HG03575 (cell line): Measurements from ENCODE around the gene NPEPPS.
"Not testable (repeated sequence)": the region's sequence is repeated elsewhere in the genome, so short reads cannot be mapped to it uniquely, and the experiment has no call there.

Source experiments
- ATAC-seq: cut with Tn5 transposase; IDR thresholded peaks from one replicate; pipeline ENCODE4 v1.9.1; 2021; ENCODE audit not compliant: unreplicated experiment, insufficient number of reproducible peaks, low FRiP score; ENCODE audit errors: extremely low read depth

Gene NPEPPS

GRCh38 chr17:47530557-47531232 is at the start of gene NPEPPS:
Gene NPEPPS, plus strand, starts transcription at chr17:47531108. Its CDS starts 193 bp downstream, at chr17:47531301.
- ATAC-seq = not testable (repeated sequence)

GRCh38 chr17:47491841-47492212 is 39.1 kb upstream of the NPEPPS start:
- ATAC-seq = not testable (repeated sequence)

- not testable (repeated sequence) for ATAC-seq
Observed at GRCh38 chr17:47499074-47499473, 31.8 kb upstream of the NPEPPS start.

DNA sequence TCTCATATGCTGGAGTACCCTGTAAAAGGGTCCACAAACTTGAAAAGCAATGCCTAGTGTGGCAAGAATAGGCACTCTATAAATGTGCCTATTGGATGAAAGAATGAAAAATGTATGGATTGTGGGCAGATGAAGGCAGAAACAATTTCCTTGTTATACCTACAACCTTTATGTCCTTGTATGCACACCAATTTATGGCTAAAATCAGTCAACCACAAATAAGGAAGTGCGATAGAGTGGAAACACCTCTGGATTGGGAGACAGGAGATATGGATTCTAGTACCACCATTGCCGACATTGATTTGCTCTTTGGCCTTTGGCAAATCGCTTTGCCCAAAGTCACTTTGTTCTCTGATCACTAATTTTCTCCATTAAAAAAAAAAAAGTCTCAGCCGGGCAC is 31.4 kb upstream of the NPEPPS start:
- ATAC-seq = not testable (repeated sequence)

DNA sequence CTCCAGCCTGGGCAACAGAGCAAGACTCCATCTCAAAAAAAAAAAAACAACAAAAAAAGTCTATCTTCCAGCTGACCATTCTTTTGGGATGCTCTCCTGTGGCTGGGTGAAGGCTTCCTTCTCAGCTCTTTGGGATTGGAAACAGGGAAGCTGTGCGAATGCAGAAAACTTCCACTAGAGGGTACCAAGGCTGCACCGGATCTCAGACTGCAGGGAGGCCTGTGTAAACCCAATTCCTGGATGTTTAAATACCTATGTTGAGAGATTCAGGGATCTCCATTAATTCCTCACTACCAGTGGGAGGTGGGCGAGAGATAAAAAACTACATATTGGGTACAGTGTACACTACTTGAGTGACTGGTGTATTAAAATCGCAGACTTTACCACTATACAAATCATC is 30.3 kb upstream of the NPEPPS start:
- ATAC-seq = not testable (repeated sequence)

DNA sequence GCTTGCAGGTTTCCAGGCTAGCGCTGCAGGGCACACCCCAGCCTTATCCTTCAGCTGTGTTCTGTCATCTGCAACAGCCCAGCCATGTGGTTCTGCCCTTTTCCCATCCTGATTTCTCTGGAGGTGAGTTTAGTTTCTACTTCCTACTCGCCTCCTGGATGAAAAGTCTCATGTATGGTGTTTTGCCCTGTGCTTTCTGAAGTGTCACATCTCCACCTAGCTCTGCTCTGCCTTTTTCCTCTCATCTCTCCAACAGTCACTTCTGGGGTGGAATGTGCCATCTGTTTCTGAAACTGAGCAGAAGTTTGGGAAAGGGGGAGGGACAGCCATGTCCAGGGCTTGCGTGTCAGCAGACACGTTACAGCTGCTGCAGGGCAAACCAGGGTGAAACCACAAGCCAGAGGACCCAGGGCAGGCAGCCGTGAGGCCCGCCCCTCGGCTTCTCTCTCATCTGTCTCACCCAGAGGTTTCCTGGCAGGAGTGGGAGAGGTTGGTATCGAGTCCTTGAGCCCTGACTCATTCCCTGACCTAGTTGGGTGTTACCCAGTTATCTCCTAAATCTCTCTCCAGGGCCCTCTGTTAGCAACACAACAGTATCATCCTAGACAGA is 28.7 kb upstream of the NPEPPS start:
- ATAC-seq = not testable (repeated sequence)

GRCh38 chr17:47502776-47503455 is 28.0 kb upstream of the NPEPPS start:
- not testable (repeated sequence) for ATAC-seq

- not testable (repeated sequence) for ATAC-seq
Observed at GRCh38 chr17:47511701-47512146, 19.2 kb upstream of the NPEPPS start.

- not testable (repeated sequence) for ATAC-seq
Observed at GRCh38 chr17:47513301-47513700, 17.6 kb upstream of the NPEPPS start.

- not testable (repeated sequence) for ATAC-seq
Observed at GRCh38 chr17:47518880-47519279, 12.0 kb upstream of the NPEPPS start.

- not testable (repeated sequence) for ATAC-seq
Observed at GRCh38 chr17:47519365-47519764, 11.5 kb upstream of the NPEPPS start.

DNA sequence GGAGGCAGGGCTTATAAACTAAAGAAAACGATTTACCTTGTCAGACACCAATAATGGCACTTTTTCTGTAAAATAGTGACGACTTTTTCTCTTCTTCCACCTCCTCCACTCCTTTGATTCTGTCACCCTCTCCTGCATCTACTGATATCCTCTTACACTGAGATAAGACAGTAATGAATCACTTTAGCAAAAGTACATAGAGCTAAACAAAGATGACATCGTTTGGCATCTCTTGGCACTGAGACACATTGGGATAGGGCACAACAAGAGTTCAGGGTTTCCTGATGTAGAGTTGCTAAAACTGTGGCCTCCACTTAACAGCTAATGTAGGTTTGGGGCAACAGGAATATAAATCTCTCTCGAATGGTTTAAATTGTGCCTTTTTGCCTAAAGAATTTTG is 10.6 kb upstream of the NPEPPS start:
- ATAC-seq = not testable (repeated sequence)

DNA sequence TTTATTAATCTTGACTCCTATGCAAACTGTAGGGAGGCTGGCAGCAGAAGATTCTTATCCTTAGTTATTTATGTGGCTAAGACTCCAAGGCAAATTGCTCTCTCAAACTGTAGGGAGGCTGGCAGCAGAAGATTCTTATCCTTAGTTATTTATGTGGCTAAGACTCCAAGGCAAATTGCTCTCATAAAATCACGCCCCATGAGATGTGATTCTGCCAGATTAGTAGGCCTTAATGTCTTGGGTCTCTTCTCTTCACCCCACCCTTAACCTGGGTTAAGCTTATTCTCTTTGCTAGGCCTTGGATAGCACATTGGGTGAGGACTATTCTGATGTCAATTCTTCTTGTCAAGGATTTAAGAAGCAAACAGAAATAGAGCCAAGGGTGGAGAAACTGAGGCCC is 9.5 kb upstream of the NPEPPS start:
- not testable (repeated sequence) for ATAC-seq

DNA sequence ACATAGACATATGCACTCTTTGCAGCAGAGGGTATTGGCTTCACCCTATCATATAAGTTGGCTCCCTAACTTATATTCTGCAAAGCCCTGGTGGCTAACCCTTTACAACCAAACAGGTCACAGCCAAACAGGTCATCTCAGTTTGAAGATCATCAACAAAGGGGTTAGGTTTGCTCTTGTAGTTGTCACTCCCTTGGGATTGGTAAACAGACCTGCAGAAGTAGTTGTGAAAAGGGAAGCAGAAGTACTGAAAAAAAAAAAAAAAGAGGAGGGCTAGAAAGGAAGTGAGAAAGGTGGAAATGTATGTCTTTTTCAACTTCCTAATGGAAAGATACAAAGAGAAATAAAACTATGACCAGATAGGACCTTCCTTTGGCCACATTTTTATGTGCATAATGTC is 8.6 kb upstream of the NPEPPS start:
- ATAC-seq = not testable (repeated sequence)

DNA sequence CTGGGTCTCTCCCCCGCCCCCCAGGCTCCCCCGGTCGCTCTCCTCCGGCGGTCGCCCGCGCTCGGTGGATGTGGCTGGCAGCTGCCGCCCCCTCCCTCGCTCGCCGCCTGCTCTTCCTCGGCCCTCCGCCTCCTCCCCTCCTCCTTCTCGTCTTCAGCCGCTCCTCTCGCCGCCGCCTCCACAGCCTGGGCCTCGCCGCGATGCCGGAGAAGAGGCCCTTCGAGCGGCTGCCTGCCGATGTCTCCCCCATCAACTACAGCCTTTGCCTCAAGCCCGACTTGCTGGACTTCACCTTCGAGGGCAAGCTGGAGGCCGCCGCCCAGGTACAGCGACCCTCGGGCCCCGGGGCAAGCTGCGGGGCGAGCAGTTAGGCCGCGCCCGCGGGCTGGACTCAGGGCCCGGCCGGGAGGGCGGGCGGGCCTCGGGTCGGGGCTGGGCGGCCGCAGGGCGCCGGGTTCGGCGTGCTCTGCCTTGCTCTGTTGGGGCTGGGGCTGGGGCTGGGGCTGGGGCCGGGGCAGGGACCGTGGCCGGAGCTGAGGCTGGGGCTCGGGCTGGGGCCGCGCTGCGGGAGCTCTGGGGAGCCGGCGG is 419 bp downstream of the NPEPPS start:
- not testable (repeated sequence) for ATAC-seq

DNA sequence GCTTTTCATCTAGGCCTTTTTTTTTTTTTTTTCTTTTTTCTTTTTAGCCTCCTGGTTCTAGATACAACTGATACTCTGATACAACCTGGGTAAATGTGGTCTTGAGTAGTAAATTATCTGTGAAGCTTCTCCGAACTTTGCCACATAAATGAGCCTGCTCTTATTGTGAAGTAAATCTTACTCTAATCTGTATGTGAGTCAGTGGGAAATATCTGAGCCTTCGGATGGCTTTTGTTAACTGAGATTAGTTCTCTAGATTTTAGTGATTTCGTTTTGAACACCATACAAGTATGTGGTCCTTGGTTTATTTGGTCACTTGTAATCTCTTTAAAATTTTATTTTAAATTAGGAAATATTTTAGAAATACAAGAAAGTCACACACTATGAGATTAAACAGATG is 8.2 kb downstream of the NPEPPS start:
- not testable (repeated sequence) for ATAC-seq

DNA sequence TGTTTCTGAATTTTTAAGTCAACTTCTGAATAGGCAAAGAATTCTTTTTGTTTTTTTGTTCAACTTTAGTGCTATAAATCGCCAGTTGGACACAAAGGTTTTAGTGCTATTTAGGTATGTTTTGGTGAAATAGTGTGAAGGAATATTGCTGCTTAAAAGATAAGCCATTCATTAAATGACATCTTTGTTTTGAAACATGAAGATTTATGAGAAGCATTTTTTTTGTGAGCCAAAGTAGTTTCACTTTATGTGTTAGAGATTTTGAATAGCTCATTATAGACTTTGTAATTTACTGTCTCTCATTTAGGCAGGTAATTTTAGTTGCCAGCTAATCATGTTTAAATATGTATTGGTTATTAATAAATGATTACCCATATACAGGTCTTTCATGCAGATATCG is 10.8 kb downstream of the NPEPPS start:
- ATAC-seq = not testable (repeated sequence)

DNA sequence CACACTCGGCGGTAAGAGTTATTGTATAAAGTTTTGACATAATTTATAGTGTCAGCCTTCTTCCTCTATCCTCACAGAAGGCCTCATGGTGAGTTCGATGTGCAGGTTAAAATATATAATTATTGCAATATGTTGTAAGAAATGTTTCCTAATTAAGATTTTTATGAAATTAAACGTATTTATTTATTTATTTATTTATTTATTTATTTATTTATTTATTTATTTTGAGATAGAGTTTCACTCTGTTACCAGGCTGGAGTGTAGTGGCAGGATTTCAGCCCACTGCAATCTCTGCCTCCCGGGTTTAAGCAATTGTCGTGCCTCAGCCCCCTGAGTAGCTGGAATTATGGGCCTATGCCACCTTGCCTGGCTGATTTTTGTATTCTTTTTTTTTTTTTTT is 13.4 kb downstream of the NPEPPS start:
- not testable (repeated sequence) for ATAC-seq

DNA sequence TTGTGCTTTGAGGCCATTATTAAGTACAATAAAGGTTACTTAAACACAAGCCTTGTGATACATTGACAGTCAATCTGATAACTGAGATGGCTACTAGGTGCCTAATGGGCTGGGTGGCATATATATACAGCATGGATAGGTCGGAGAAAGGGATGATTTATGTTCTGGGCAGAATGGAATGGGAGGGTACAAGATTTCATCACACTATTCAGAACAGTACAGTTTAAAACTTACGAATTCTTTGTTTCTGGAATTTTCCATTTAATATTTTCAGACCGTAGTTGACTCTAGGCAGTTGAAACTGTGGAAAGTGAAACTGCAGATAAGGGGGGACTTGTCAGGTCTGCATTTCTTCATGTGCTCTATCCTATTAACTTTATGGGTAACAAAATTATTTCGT is 23.8 kb downstream of the NPEPPS start:
- not testable (repeated sequence) for ATAC-seq

- ATAC-seq = not testable (repeated sequence)
Observed at GRCh38 chr17:47556108-47556507, 25.2 kb downstream of the NPEPPS start.
